H1 (cell line): ENCODE measurements around the gene C19orf85. TPM values are rescaled to one million over a fixed set of nuclear protein-coding genes. Genes with fewer than 3 reads are reported as not detected.

Experiments
- CTCF ChIA-PET: fragments of 300-600 bp; sonication (Branson Sonifier 250); formaldehyde crosslinking; loops from one replicate; lab custom pipeline; 2021; ENCODE audit not compliant: partially characterized antibody; lab: Charles Lee
- POLR2A ChIA-PET: fragments of 300-600 bp; sonication (Branson Sonifier 250); formaldehyde crosslinking; loops from one replicate; lab custom pipeline; 2021; ENCODE audit warnings: inconsistent platforms; ENCODE audit not compliant: partially characterized antibody; lab: Charles Lee
- DNase-seq, 2 experiments: peaks; one replicate each; pipeline versions ENCODE4 v3.0.0 to v3.0.0-alpha.2; 2010 to 2022; ENCODE audit warnings: low spot score in 2 of 2, low read depth in 1 of 2, mixed read lengths in 1 of 2
- FAIRE-seq: peaks from 2 replicates; lab custom pipeline; 2011; peaks lifted over from hg19 to GRCh38; lab: Jason Lieb, UNC
- H2AFZ ChIP-seq: 2 replicates; pipeline ENCODE4 v1.8.1; 2012; ENCODE audit warnings: low read length, inconsistent platforms
- H2AK5ac ChIP-seq: 2 replicates; pipeline ENCODE4 v1.6.1; 2013; ENCODE audit warnings: low read depth, low read length
- H2BK120ac ChIP-seq: replicated peaks from 2 replicates; pipeline ENCODE3; 2013; ENCODE audit warnings: low read depth, low read length, inconsistent platforms
- H2BK12ac ChIP-seq: 2 replicates; pipeline ENCODE4 v1.6.1; 2013; ENCODE audit warnings: low read depth, low read length
- H2BK15ac ChIP-seq: 2 replicates; pipeline ENCODE4 v1.6.1; 2013; ENCODE audit warnings: low read length
- H2BK20ac ChIP-seq: 2 replicates; pipeline ENCODE4 v1.6.1; 2013; ENCODE audit warnings: low read length
- H2BK5ac ChIP-seq: 2 replicates; pipeline ENCODE4 v1.6.1; 2013; ENCODE audit warnings: low read depth, low read length
- H3K14ac ChIP-seq: 2 replicates; pipeline ENCODE4 v1.6.1; 2013; ENCODE audit warnings: inconsistent platforms; ENCODE audit not compliant: insufficient read length
- H3K18ac ChIP-seq: 2 replicates; pipeline ENCODE4 v1.6.1; 2013; ENCODE audit warnings: low read length; ENCODE audit errors: extremely low read depth
- H3K23ac ChIP-seq: 2 replicates; pipeline ENCODE4 v1.6.1; 2013; ENCODE audit warnings: inconsistent platforms; ENCODE audit not compliant: insufficient read length
- H3K23me2 ChIP-seq: 2 replicates; pipeline ENCODE4 v1.6.1; 2013; ENCODE audit warnings: low read depth, low read length
- H3K27ac ChIP-seq: 2 replicates; pipeline ENCODE4 v1.6.1; 2011; ENCODE audit warnings: low read depth, low read length, inconsistent platforms
- H3K27me3 ChIP-seq, 4 experiments: replicated peaks in 1 of 4; 1 replicate in 1 of 4; 2 replicates in 3 of 4; pipeline versions ENCODE4 v1.6.1 to v1.8.1; 2011 to 2013; ENCODE audit warnings: low read length in 3 of 4, mild to moderate bottlenecking in 3 of 4, inconsistent platforms in 2 of 4, mixed read lengths in 2 of 4, moderate library complexity in 1 of 4; ENCODE audit not compliant: control insufficient read depth in 3 of 4, insufficient read depth in 3 of 4; ENCODE audit errors: extremely low read depth in 1 of 4
- H3K36me3 ChIP-seq, 4 experiments: 2 replicates each; pipeline versions ENCODE4 v1.6.1 to v1.8.1; 2011 to 2013; ENCODE audit warnings: mild to moderate bottlenecking in 4 of 4, low read length in 3 of 4, moderate library complexity in 2 of 4, control low read depth in 1 of 4, inconsistent platforms in 1 of 4; ENCODE audit not compliant: insufficient read depth in 4 of 4, control insufficient read depth in 2 of 4
- H3K4ac ChIP-seq: replicated peaks from 2 replicates; pipeline ENCODE3; 2013; ENCODE audit warnings: low read length, low read depth, mixed read lengths, inconsistent platforms; ENCODE audit not compliant: insufficient read length
- H3K4me1 ChIP-seq, 4 experiments: replicated peaks in 1 of 4; 1 replicate in 1 of 4; 2 replicates in 3 of 4; pipeline versions ENCODE4 v1.6.1 to v1.8.1; 2011 to 2013; ENCODE audit warnings: low read length in 3 of 4, inconsistent platforms in 2 of 4, mixed read lengths in 1 of 4; ENCODE audit not compliant: insufficient read depth in 4 of 4, control insufficient read depth in 3 of 4
- H3K4me2 ChIP-seq, 2 experiments: 2 replicates each; pipeline versions ENCODE4 v1.6.1 to v1.8.1; 2011 to 2013; ENCODE audit warnings: low read depth in 2 of 2, low read length in 2 of 2, control low read depth in 1 of 2, inconsistent platforms in 1 of 2, mild to moderate bottlenecking in 1 of 2; ENCODE audit not compliant: insufficient read depth in 1 of 2
- H3K4me3 ChIP-seq, 4 experiments: fragments of 200-600, 300-600 bp in 1 of 4; sonication (generic), shearing (Covaris generic), sonication (Bioruptor Twin) in 1 of 4; 2 replicates each; pipeline versions ENCODE4 v1.5.1 to v1.8.1; 2011 to 2016; ENCODE audit warnings: low read length in 4 of 4, low read depth in 3 of 4, control low read depth in 2 of 4, inconsistent platforms in 2 of 4, mild to moderate bottlenecking in 2 of 4, mixed read lengths in 1 of 4, moderate library complexity in 1 of 4; ENCODE audit not compliant: insufficient read depth in 2 of 4; ENCODE audit errors: extremely low read depth in 1 of 4
- H3K56ac ChIP-seq: replicated peaks from 2 replicates; pipeline ENCODE3; 2013; ENCODE audit warnings: low read depth, mild to moderate bottlenecking, mixed read lengths, low read length, inconsistent platforms; ENCODE audit not compliant: insufficient read length
- H3K79me1 ChIP-seq: 2 replicates; pipeline ENCODE4 v1.6.1; 2013; ENCODE audit warnings: low read depth, low read length, control low read depth
- H3K79me2 ChIP-seq, 2 experiments: 2 replicates each; pipeline versions ENCODE4 v1.6.1 to v1.8.1; 2012 to 2013; ENCODE audit warnings: low read length in 2 of 2, mild to moderate bottlenecking in 2 of 2, inconsistent platforms in 1 of 2; ENCODE audit not compliant: insufficient read depth in 2 of 2, control insufficient read depth in 1 of 2
- H3K9ac ChIP-seq, 4 experiments: replicated peaks in 1 of 4; 1 replicate in 1 of 4; 2 replicates in 3 of 4; pipeline versions ENCODE4 v1.6.1 to v1.8.1; 2011 to 2013; ENCODE audit warnings: low read depth in 3 of 4, low read length in 3 of 4, control low read depth in 2 of 4, mild to moderate bottlenecking in 2 of 4, moderate library complexity in 2 of 4, inconsistent platforms in 1 of 4; ENCODE audit errors: extremely low read depth in 1 of 4
- H3K9me3 ChIP-seq, 2 experiments: 2 replicates each; pipeline versions ENCODE4 v1.6.1 to v1.8.1; 2012 to 2013; ENCODE audit warnings: mild to moderate bottlenecking in 2 of 2, moderate library complexity in 2 of 2, control low read depth in 1 of 2, inconsistent platforms in 1 of 2, low read depth in 1 of 2, low read length in 1 of 2, mixed read lengths in 1 of 2; ENCODE audit not compliant: insufficient read depth in 2 of 2
- H4K20me1 ChIP-seq, 2 experiments: replicated peaks in 1 of 2; 2 replicates each; pipeline versions ENCODE3 to v1.8.1; 2011 to 2013; ENCODE audit warnings: inconsistent platforms in 2 of 2, low read length in 2 of 2, mild to moderate bottlenecking in 1 of 2; ENCODE audit not compliant: insufficient read depth in 2 of 2, control insufficient read depth in 1 of 2
- H4K5ac ChIP-seq: 2 replicates; pipeline ENCODE4 v1.6.1; 2013; ENCODE audit warnings: low read length, low read depth, mixed read lengths, inconsistent platforms; ENCODE audit not compliant: insufficient read length
- H4K8ac ChIP-seq: 2 replicates; pipeline ENCODE4 v1.8.0; 2013; ENCODE audit warnings: mild to moderate bottlenecking, moderate library complexity, low read length, inconsistent platforms; ENCODE audit not compliant: insufficient read depth; ENCODE audit errors: extremely low read depth
- H4K91ac ChIP-seq: replicated peaks from 2 replicates; pipeline ENCODE3; 2013; ENCODE audit warnings: low read length, mixed read lengths, inconsistent platforms; ENCODE audit not compliant: insufficient read length
- ATF2 ChIP-seq: IDR thresholded peaks from 2 replicates; pipeline ENCODE4 v1.6.1; 2012; ENCODE audit warnings: low read length, inconsistent platforms
- ATF3 ChIP-seq: IDR thresholded peaks from 2 replicates; pipeline ENCODE4 v1.6.1; 2011; ENCODE audit warnings: low read depth, mild to moderate bottlenecking, low read length; ENCODE audit not compliant: insufficient read depth
- BRCA1 ChIP-seq: IDR thresholded peaks from 2 replicates; pipeline ENCODE4 v1.6.1; 2012; ENCODE audit warnings: low read depth, low read length, improper control_type of control experiment
- CBX8 ChIP-seq: fragments of 300-800, 300-1000 bp; sonication (generic); IDR thresholded peaks from 2 replicates; pipeline ENCODE4 v1.7.1; 2016; ENCODE audit warnings: low read depth, low read length, borderline replicate concordance
- CEBPB ChIP-seq: IDR thresholded peaks from 2 replicates; pipeline ENCODE4 v1.6.1; 2012; ENCODE audit warnings: low read depth, low read length
- CHD2 ChIP-seq: IDR thresholded peaks from 2 replicates; pipeline ENCODE4 v1.6.1; 2012; ENCODE audit warnings: low read length, improper control_type of control experiment
- EZH2 ChIP-seq: fragments of 200-600 bp; sonication (generic); IDR thresholded peaks from 2 replicates; pipeline ENCODE4 v1.7.1; 2012; ENCODE audit warnings: low read depth, mild to moderate bottlenecking, moderate library complexity, low read length, inconsistent platforms; ENCODE audit not compliant: severe bottlenecking
- KDM4A ChIP-seq: IDR thresholded peaks from one replicate; pipeline ENCODE4 v1.7.1; 2012; ENCODE audit warnings: low read depth, mild to moderate bottlenecking, moderate library complexity, low read length, inconsistent platforms; ENCODE audit not compliant: severe bottlenecking
- KDM5A ChIP-seq: fragments of 200-600 bp; IDR thresholded peaks from 2 replicates; pipeline ENCODE4 v1.7.1; 2012; ENCODE audit warnings: mild to moderate bottlenecking, low read length, inconsistent platforms, mixed read lengths
- NRF1 ChIP-seq: IDR thresholded peaks from 2 replicates; pipeline ENCODE4 v1.6.1; 2011; ENCODE audit warnings: mild to moderate bottlenecking, low read depth, low read length, improper control_type of control experiment
- SP1 ChIP-seq: IDR thresholded peaks from 2 replicates; pipeline ENCODE4 v1.6.1; 2011; ENCODE audit warnings: low read depth, low read length
- TBP ChIP-seq: IDR thresholded peaks from 2 replicates; pipeline ENCODE4 v1.6.1; 2011; ENCODE audit warnings: low read depth, low read length, improper control_type of control experiment
- WGBS, 2 experiments: shearing (Covaris generic) in 1 of 2; methylation state at CpG; one replicate each; pipeline versions ENCODE4 v1.1.6 to v1.1.7; 2013 to 2015; ENCODE audit warnings: low lambda C conversion rate in 2 of 2, mixed read lengths in 2 of 2, inconsistent platforms in 1 of 2, low coverage in 1 of 2, missing lambda C conversion rate in 1 of 2; ENCODE audit not compliant: insufficient replicate concordance in 2 of 2, insufficient coverage in 1 of 2, insufficient read length in 1 of 2; ENCODE audit errors: extremely low coverage in 1 of 2, missing lambda C conversion rate in 1 of 2; 5-methylcytosine and 5-hydroxymethylcytosine counted together
- polyA plus RNA-seq, 7 experiments: library from polyadenylated mRNA; depleted of rRNA in 3 of 7; stranded (reverse) in 5 of 7; unstranded in 2 of 7; fragments of >200 nt in 5 of 7; fragments of 200-250 nt in 2 of 7; gene quantifications; 1 replicate in 5 of 7; 2 replicates in 1 of 7; 4 replicates in 1 of 7; pipeline versions ENCODE4 v1.2.1 to v1.2.3, GENCODE V29; 2011 to 2013; ENCODE audit warnings: missing spikeins in 2 of 7, mixed read lengths in 2 of 7
- total RNA-seq: library from RNA; stranded (reverse); fragmentation: NEBNext Ultra II Directional; extraction: Animal tissue kit (Norgen Biotek cat#: 25700); gene quantifications from 2 replicates; pipeline ENCODE4 v1.2.1, GENCODE V29; 2021

C19orf85 gene
- total and polyA plus RNA-seq, 2 of the 8 experiments (the other 6 are each of a cell fraction or from before 2014, with no cell fraction given) = 2.2 to 3.2 TPM

GRCh38 chr19:55435020-55435419, 29.5 kb downstream of the C19orf85 start:
- Histone ChIP-seq H3K4me1 (peaks cover 0 to 6% (median 0%) of the 10 kb centered on the region in 4 experiments; a peak in 3 of 7 replicates), H4K20me1 (peaks cover 2 to 22% of the 10 kb centered on the region in 2 experiments), H3K4ac (no peak overlapping the region), H4K91ac (peak overlapping the region; percentile 95), H3K27me3 (peaks cover 4 to 19% (median 15%) of the 10 kb centered on the region in 4 experiments; a peak in 6 of 7 replicates), H3K23me2 (peaks cover 13% of the 10 kb centered on the region; the same call in 1 of the 2 replicates), H3K23ac (no peak overlapping the region), H2AK5ac (0 out of 2 replicates have a peak overlapping the region, but pooled peaks have one; percentile 1), H3K36me3 (no peaks in the 10 kb centered on the region), H3K14ac (no peak overlapping the region), H3K9ac (no peak overlapping the region; a peak in 1 of 7 replicates), H3K27ac (no peak overlapping the region), H2BK15ac (no peak overlapping the region; the same call in 1 of the 2 replicates), H4K5ac (no peak overlapping the region), H2BK12ac (peak overlapping the region; percentile 1; the same call in 1 of the 2 replicates), H3K56ac (peak overlapping the region; percentile 100), H3K4me2 (no peak overlapping the region), H3K18ac (no peak overlapping the region), H3K4me3 (no peak overlapping the region), H3K79me2 (no peaks in the 10 kb centered on the region), H2BK5ac (no peak overlapping the region), H2BK20ac (no peak overlapping the region), H2AFZ (no peak overlapping the region), H4K8ac (no peak overlapping the region; the same call in 1 of the 2 replicates), H3K9me3 (0 out of 4 replicates have a peak, but pooled peaks cover 0 to 9% of the 10 kb centered on the region in 2 experiments), H2BK120ac (no peak overlapping the region), H3K79me1 (peaks cover 6% of the 10 kb centered on the region)
- DNase-seq = no peak
- WGBS, 2 experiments = 81% methylated on average over 3 of the region's 4 CpGs; no CpG with 5 or more reads in 1 of the 2 experiments
- ChIA-PET POLR2A (interaction anchor here (0.7 kb wide), 1 partner anchor 33 kb away, joined by 3 read pairs; no protein-coding TSS in a partner anchor), CTCF (no interaction called here)
- peak; percentile 72 for FAIRE-seq
- TF ChIP-seq NRF1 (no peak), CHD2 (no peak), SP1 (no peak), KDM5A (no peak), CEBPB (no peak), ATF2 (no peak), CBX8 (no peak), BRCA1 (no peak), EZH2 (no peak), TBP (no peak), KDM4A (no peak), ATF3 (no peak)
